ENCODE measurements around the gene PCNT.

Gene PCNT

GRCh38 chr21:46406001-46406400 lies 82.0 kb downstream of the PCNT start:
- DNase-seq (ENCODE audit: low read depth): no peak

GRCh38 chr21:46409641-46410406 lies 85.9 kb downstream of the PCNT start:
- DNase-seq (ENCODE audit: low read depth): no peak

- no peak for DNase-seq (ENCODE audit: low read depth)
Measured at GRCh38 chr21:46410516-46410915, 86.6 kb downstream of the PCNT start.

- no peak for DNase-seq (ENCODE audit: low read depth)
Measured at GRCh38 chr21:46411236-46411635, 87.3 kb downstream of the PCNT start.

DNA sequence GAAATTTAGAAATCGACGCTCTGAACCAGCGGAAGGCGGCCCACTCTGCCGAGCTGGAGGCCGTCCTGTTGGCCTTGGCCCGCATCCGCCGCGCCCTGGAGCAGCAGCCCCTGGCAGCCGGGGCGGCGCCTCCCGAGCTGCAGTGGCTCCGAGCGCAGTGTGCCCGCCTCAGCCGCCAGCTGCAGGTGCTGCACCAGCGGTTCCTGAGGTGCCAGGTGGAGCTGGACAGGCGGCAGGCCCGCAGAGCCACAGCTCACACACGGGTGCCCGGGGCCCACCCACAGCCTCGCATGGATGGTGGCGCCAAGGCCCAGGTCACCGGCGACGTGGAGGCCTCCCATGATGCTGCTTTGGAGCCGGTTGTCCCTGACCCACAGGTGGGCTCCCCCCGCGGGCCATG lies 87.7 kb downstream of the PCNT start:
- no peak for DNase-seq (ENCODE audit: low read depth)

- DNase-seq (ENCODE audit: low read depth): no peak
Measured at GRCh38 chr21:46412521-46413364, 88.8 kb downstream of the PCNT start.

DNA sequence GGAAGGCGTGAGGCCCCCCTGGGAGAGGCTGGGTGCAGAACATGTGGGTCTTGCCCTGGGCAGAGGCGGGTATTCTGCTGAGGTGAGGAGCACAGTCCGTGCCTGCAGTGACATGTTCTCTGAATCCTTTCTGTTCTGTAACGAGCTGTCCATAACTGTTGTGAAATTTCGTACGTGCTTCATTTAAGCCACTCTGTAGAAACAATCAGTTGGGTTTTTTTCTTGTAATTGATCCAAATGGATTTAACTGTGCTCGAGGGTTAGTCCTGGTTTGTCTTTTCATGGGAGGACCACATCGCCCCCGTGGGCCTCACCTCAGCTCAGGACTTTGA lies 89.4 kb downstream of the PCNT start:
- DNase-seq (ENCODE audit: low read depth): no peak

DNA sequence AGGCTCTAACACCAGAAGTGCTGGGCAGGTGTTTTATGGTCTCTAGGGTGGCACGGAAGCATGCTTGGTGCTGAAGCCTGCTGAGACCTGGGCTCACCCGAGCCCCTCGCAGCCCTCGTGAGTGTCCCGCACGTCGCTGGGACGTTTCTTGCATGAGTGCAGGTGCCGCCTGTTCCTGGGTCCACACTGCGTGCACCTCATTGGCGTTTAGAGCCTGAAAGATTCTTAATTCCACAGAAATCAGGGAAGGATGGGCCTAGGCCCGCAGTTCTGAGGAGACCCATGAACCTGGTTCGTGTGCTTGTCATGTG lies 91.0 kb downstream of the PCNT start:
- no peak for DNase-seq (ENCODE audit: low read depth)

- no peak for DNase-seq (ENCODE audit: low read depth)
Measured at GRCh38 chr21:46416551-46416950, 92.6 kb downstream of the PCNT start.

DNA sequence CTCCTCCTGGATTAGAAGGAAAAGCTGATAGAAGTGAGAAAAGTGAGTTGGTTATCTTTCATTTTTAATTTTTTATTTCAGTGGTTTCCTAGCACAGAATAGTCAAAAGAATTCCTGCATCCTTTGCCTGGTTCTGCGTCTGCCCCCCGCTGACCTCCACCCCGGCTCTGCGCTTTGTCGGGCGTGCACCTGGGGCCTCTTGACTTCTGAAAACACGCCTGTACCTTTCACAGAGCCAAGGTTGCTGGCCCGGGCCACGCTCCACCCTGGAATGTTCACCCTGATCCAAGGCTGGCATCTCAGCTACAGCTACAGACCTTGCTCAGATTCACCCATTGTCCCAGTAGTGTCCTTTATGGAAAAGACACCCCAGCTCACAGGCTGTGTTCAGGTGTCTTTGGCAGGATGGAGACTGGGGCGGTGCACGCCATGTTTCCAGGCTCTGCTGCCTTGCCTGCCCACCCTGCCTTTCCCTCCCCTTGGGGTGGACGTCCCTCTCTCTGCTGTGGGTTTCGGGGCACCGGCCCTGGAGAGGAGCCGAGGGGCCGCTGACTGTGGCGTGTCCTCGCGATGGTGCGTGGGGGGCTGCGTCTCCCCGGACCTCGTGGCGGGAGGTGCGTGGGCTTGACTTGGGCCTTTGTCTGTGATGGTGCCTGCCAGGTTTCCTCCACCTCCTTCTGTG lies 94.5 kb downstream of the PCNT start:
- DNase-seq (ENCODE audit: low read depth): no peak

DNA sequence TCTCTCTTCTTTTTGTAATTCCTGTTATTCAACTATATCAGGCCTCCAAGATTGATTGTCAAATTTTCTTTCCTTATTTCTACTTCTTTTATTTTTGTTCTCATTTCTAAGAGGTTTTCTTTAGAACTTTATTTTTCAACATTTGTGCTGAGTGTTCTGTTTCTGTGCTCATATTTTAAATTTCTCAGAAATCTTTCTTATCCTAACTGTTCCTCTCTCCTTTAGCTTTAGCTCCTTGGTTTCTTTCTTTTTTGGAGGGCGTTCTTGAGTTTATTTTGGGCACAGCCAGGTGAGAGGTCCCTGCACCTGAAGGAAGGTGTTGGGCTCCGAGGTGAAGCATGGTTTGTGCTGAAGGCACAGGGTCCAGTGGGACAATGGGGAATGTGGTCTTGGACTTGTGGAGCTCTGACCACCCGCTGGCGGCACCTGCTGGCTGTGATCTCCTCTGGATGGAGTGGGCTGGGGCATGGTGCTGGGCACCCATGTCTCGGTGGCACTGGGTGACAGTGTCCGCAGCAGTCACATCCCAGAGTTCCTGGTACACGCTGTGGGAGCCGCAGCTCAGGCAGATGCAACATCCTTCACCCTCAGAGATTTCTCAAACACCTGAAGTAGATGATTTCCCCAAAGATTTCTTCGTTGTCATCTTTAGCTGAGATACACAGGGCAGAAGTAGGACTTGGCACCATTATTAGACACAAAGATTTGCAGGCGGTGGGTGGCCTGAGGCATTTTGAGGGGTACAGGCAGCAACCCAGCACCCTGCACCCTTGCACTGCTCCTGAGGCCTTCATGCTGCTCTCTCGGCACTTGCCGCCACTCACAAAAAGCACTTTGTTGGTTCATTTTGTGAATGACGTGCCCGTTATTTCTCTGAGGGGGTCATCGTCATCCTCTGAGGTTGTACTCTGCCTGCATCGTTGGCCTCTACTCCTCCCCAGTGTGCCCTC lies 96.6 kb downstream of the PCNT start:
- DNase-seq (ENCODE audit: low read depth): no peak

DNA sequence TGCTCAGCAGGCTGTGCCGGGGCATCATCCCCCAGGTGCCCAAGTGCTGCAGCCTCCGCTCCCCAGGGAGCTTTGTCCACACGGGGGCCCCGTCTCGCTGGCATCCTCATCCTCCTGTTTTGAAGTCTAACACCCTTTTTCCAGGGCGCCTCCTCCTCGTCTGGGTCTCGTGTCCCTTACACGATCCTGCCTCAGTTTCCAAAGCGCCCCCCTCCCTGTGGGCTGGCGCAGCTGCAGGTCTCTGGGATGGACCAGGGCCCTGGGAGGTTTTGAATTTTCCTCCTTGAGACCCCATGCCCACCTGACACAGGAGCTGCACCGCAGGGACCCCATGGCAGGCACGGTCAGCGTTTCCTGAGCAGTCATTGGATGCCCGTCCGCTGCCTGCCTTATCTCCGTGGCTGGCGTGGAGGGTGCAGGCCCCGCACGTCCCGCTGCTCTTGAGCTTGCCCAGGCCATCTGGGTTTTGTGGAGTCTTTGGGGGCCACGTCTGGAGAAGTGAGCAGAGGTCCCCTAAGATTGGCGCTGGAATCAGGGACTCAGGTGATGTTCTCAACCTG lies 97.3 kb downstream of the PCNT start:
- no peak for DNase-seq (ENCODE audit: low read depth)

DNA sequence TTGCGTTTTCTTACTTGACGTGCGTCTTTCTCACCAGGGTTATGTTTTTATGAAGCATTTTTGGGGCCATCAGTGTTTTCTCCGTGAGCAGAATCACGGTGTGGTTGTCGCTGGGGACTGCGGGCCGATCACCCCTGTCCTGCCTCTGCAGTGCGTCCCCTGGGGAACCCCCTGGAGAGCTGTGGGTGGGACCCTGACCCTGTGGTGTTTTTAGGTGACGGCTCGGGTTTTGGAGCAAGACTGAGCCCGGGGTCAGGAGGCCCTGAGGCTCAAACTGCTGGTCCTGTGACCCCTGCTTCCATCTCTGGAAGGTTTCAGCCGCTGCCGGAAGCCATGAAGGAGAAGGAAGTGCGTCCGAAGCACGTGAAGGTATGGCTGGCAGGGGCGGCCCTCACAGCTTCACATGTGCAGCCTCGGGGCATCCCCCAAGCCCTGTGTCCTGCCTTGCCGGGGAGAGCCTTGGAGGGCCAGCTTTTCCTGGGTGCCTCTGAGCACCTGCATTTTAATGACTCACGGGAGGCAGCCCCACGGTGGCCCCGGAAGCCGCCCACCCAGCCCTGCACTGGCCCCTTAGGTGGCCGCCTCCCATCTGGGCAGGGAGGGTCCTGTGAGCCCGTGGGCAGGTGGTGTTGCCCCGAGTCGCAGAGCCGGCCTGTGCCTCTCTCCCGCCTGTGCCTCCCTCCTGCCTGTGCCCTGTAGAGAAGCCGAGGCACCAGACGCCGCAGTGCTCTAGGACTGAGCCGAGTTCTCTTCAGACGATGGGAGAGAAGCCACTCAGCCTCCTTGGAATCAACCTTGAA lies 98.0 kb downstream of the PCNT start:
- no peak for DNase-seq (ENCODE audit: low read depth)

GRCh38 chr21:46422636-46423241 lies 98.8 kb downstream of the PCNT start:
- no peak for DNase-seq (ENCODE audit: low read depth)

- no peak for DNase-seq (ENCODE audit: low read depth)
Measured at GRCh38 chr21:46423546-46424038, 99.6 kb downstream of the PCNT start.

GRCh38 chr21:46424039-46424591 lies 100.2 kb downstream of the PCNT start:
- no peak for DNase-seq (ENCODE audit: low read depth)

GRCh38 chr21:46424621-46425020 lies 100.7 kb downstream of the PCNT start:
- no peak for DNase-seq (ENCODE audit: low read depth)

GRCh38 chr21:46425041-46425440 lies 101.1 kb downstream of the PCNT start:
- no peak for DNase-seq (ENCODE audit: low read depth)

DNA sequence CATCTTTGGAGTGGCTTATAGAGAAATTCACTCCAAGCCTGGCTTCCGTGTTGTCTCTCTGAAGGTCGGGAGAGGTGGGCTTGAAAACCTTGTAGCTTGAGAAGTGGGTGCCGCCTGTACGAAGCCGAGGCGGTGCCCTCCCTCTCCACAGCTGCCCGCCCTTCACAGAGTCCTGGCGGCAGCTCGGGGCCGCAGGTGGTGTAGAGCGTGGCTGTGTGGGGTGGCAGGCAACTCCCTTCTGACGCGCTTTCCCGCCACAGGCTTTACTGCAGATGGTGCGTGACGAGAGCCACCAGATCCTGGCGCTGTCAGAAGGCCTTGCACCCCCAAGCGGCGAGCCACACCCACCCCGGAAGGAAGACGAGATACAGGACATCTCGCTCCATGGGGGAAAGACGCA lies 101.6 kb downstream of the PCNT start:
- DNase-seq (ENCODE audit: low read depth): no peak

All from non-pigmented ciliary epithelial cell (primary cell).